Nephron progenitor cell (in vitro differentiated cells): ENCODE data around the gene F2RL3.

Experiments used
- DNase-seq: peaks from one replicate; pipeline ENCODE4 v3.0.0; 2021
- H3K27ac Mint-ChIP-seq: 2 replicates; pipeline ENCODE4 v1.8.0; 2021; ENCODE audit warnings: mild to moderate bottlenecking, moderate library complexity, mixed read lengths
- H3K27me3 Mint-ChIP-seq: 2 replicates; pipeline ENCODE4 v1.8.0; 2021; ENCODE audit warnings: mild to moderate bottlenecking, low read depth, mixed read lengths; ENCODE audit not compliant: poor library complexity
- H3K36me3 Mint-ChIP-seq: 2 replicates; pipeline ENCODE4 v1.8.0; 2021; ENCODE audit warnings: low read depth, mixed read lengths
- H3K4me1 Mint-ChIP-seq: 2 replicates; pipeline ENCODE4 v1.8.0; 2021; ENCODE audit warnings: mixed read lengths
- H3K4me3 Mint-ChIP-seq: 2 replicates; pipeline ENCODE4 v1.8.0; 2021; ENCODE audit warnings: mild to moderate bottlenecking, moderate library complexity, mixed read lengths
- H3K9me3 Mint-ChIP-seq: 2 replicates; pipeline ENCODE4 v1.8.0; 2021; ENCODE audit warnings: mild to moderate bottlenecking, moderate library complexity, mixed read lengths
- TF ChIP-seq, protein P1 (sequence below): fragments of 200-600 bp; sonication (generic); IDR thresholded peaks from 2 replicates; pipeline ENCODE4 v1.5.0; 2021; ENCODE audit warnings: antibody characterized with exemption

F2RL3 gene

GRCh38 chr19:16861834-16862233 is 27.0 kb upstream of the F2RL3 start:
- DNase-seq: no peak
- Mint-ChIP-seq H3K4me1 (peaks cover 8% of the 10 kb centered on the region), H3K27ac (peak overlapping the region; percentile 38), H3K4me3 (no peak overlapping the region), H3K36me3 (peaks cover 51% of the 10 kb centered on the region), H3K27me3 (no peaks in the 10 kb centered on the region), H3K9me3 (no peaks in the 10 kb centered on the region)
- TF ChIP-seq, protein P1, sequence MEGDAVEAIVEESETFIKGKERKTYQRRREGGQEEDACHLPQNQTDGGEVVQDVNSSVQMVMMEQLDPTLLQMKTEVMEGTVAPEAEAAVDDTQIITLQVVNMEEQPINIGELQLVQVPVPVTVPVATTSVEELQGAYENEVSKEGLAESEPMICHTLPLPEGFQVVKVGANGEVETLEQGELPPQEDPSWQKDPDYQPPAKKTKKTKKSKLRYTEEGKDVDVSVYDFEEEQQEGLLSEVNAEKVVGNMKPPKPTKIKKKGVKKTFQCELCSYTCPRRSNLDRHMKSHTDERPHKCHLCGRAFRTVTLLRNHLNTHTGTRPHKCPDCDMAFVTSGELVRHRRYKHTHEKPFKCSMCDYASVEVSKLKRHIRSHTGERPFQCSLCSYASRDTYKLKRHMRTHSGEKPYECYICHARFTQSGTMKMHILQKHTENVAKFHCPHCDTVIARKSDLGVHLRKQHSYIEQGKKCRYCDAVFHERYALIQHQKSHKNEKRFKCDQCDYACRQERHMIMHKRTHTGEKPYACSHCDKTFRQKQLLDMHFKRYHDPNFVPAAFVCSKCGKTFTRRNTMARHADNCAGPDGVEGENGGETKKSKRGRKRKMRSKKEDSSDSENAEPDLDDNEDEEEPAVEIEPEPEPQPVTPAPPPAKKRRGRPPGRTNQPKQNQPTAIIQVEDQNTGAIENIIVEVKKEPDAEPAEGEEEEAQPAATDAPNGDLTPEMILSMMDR: no peak

DNA sequence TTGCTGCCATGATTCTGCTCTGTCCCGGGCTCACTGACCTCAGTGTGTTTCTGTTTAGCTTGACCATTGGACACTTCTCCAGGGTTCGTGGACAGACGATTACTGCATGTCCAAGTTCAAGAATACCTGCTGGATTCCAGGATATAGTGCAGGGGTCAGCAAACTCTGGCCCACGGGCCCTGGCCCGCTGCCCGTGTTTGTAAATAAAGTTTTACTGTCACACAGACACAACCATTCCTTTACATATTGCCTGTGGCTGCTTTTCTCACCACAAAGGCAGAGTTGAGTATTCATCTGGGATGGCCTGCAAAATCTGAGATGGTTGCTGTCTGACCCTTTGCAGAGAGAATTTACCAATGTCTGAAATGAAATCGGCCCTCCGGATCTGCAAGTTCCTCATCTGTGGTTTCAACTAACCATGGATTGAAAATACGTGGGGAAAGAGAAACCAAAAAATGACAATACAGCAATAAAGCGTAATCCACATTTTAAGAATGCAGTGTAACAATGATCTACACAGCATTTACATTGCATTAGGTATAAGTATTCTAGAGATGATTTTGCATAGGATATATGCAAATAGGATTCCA is 25.9 kb upstream of the F2RL3 start:
- Mint-ChIP-seq H3K4me1 (peaks cover 8% of the 10 kb centered on the region), H3K27ac (no peak overlapping the region), H3K9me3 (no peaks in the 10 kb centered on the region), H3K36me3 (peaks cover 51% of the 10 kb centered on the region), H3K4me3 (no peak overlapping the region), H3K27me3 (no peaks in the 10 kb centered on the region)
- no peak for DNase-seq
- TF ChIP-seq, protein P1: no peak

GRCh38 chr19:16867211-16867610 is 21.6 kb upstream of the F2RL3 start:
- H3K9me3 Mint-ChIP-seq: no peaks in the 10 kb centered on the region
- H3K27me3 Mint-ChIP-seq: no peaks in the 10 kb centered on the region
- no peak for DNase-seq
- H3K27ac Mint-ChIP-seq: no peak overlapping the region
- no peaks in the 10 kb centered on the region for H3K4me1 Mint-ChIP-seq
- H3K4me3 Mint-ChIP-seq: no peak overlapping the region
- peaks cover 49% of the 10 kb centered on the region for H3K36me3 Mint-ChIP-seq
- TF ChIP-seq, protein P1: no peak

DNA sequence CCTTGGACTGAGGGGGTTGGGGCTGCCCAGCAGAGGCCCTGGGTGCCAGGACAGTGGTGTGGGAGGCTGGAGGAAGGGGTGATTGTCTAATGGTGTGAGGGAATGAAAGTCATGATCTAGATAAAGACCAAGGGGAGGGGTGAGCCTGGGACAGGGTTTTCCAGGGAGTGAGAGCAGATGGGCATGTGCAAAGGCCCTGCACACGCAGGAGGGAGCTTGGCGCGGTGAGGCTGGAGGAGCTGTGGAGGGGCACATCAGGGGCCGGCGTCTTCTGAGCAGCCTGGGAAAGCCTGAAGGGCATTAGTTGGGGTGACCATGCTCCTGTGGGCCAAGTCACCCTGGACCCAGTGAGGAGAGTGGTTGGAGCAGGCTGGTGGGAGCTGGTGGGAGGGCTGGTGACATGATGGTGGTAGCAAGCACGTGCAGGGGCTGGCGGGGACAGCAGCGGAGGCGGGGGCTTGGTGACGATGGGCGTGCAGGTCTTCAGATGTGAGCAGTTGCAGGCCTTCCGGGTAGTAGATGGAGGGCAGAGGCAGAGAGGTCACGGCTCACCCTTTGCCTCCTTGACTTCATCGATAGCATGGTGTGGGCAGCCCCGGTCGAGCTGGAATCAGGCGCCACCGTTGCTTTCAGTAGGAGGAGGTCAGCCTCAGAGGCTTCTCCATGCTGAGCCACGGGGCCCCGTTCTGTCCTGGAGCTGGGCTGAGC is 20.2 kb upstream of the F2RL3 start:
- peak overlapping the region; percentile 83 for H3K27ac Mint-ChIP-seq
- H3K4me1 Mint-ChIP-seq: no peaks in the 10 kb centered on the region
- no peaks in the 10 kb centered on the region for H3K27me3 Mint-ChIP-seq
- peaks cover 49% of the 10 kb centered on the region for H3K36me3 Mint-ChIP-seq
- TF ChIP-seq, protein P1: no peak
- no peak overlapping the region for H3K4me3 Mint-ChIP-seq
- no peaks in the 10 kb centered on the region for H3K9me3 Mint-ChIP-seq
- DNase-seq: no peak

GRCh38 chr19:16869331-16869972 is 19.3 kb upstream of the F2RL3 start:
- Mint-ChIP-seq H3K9me3 (peaks cover 4% of the 10 kb centered on the region), H3K27me3 (no peaks in the 10 kb centered on the region), H3K4me1 (peaks cover 5% of the 10 kb centered on the region), H3K27ac (no peak overlapping the region), H3K36me3 (peaks cover 49% of the 10 kb centered on the region), H3K4me3 (no peak overlapping the region)
- no peak for DNase-seq
- TF ChIP-seq, protein P1: no peak
